GM18511 (cell line): Measurements from ENCODE around the gene THTPA.

Source experiments
- ATAC-seq: cut with Tn5 transposase; IDR thresholded peaks from one replicate; pipeline ENCODE4 v1.9.1; 2021; ENCODE audit warnings: mild to moderate bottlenecking, moderate library complexity; ENCODE audit not compliant: unreplicated experiment

Gene THTPA, protein sequence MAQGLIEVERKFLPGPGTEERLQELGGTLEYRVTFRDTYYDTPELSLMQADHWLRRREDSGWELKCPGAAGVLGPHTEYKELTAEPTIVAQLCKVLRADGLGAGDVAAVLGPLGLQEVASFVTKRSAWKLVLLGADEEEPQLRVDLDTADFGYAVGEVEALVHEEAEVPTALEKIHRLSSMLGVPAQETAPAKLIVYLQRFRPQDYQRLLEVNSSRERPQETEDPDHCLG

DNA sequence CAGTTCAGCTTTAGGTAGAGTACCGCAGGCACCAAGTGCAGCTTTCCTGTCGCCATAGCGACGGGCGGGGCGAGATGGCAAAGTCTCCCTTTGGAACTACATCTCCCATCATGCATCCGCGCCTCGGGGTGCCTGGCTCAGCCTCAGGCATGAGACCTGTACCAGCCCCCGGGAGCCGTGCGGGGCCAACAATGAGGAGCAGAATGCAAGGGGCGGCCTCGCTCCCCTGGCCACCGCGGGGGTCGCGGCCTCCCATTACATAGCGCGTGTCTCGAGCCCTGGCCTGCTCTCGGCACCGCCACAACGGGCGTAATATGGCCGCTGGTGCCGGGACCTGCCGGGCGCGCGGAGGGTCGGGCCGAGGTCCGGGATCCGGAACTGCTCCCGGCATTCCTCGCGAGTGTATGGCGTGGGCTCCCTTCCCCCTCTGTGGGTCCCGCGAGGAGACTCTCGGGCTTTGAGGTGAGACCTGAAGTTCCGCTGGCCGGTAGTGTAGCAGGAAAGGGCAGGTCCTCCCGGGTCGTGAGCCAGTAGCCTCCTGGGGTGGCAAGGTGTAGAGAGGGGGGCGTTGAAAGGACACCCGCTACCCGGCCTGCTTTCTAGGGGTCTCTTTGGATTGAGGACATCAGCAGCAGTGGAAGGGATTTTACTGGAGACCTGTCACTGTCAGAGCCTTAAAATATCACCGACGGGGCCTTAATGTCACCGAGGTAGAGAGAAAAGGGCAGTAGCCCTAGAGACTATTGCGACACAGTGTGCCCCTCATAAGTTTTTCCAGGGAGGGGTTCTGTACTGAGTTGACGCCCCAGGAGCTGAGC lies at the start of gene THTPA:
THTPA (plus strand) TSS at position 390 of the 818 bp plus-strand sequence. CDS start 487 bp downstream, outside the sequence.
- ATAC-seq = peak; percentile 85

DNA sequence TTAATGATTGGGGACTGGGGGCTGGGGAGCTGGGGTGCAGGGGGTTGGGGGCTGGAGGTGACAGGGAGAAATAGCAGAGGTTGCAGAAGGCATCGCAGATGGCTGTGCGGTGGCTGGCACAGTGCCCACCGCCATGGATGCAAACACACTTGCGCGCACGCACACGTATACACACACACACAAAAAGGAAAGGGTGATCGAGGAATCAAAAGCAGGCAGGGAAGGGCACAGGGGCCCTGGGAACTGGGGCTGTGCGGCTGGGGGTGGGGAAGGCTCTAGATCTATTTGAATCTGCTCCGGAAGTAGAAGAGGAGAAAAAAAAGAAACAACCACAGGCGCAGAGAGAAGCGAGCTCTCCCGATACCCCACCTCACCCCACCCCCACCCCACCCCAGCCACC lies 43.9 kb upstream of the THTPA start:
- ATAC-seq = no peak

DNA sequence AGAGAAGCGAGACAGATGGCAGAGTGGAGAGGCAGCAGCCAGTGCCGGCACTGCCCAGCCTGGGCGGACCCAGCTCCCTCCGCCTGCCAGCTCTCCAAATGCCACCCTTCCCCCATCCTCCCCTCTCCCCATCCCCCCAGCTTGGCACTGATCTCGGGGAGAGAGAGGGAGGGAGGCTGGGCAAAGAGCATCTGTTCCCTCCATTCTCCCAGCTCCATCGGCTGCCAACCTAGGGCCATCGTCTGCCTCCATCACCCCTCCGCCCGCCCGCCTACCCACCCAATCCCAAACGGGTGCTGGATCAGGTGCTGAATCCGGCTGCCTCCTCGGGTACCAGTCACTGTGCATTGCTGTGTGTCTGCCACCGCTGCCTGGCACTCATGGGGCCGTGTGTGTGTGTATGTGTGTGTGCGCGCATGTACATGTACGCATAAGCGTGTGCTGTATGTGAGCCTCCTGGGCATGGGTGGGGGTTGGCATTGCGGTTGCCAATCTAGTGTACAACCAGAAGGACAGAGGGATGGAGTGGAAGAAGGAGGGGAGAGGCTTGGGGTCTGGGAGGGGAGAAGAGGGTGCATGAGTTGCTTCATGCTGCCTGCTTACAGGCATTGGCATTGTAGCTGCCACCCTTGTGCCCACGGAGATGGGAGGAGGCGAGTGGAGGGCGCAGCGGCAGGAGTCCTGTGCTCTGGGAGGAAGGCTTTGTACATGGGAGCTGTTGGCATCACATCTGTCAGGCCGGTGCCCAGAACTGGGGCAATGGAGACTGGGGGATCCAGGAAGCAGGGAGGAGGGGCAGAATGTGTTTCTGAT lies 42.9 kb upstream of the THTPA start:
- no peak for ATAC-seq

DNA sequence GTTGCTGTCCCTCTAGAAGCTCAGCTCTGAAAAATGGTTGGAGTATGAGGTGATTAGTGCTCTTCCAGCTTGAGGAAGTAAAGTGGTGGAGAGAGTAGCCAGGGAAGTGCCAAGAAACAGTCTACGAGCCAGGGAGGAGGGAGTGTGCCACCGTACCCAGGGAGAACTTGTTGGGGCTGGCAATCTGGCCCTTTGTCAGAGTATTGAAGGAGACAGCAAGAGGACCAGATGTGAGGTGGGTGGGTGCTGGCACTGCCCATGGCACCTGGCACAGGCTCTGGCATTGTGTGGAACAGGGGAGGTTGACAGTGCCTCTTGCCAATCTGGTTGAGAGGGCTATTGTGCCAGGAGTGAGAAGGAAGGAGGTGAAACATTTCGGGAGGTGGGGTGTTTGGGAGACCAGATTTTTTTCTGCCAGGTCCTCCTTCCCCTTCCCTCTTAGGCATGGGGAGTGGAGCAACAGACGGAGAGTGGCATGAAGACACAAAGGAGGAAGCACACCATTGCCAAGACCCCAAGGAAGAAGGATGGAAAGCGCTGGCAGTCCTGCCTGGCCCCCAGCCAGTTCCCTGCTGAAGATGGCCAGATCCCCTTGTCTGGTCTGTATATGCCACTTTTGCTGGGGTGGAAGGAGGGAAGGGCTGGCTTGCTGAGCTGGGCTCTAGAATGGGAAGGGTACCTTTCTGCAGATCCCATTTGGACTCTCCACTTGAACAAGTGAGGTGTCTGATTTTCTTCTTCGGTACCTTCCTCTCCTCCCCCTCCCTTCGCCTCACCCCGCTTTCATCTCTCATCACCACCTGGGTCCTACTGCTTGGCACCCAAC lies 42.0 kb upstream of the THTPA start:
- no peak for ATAC-seq

DNA sequence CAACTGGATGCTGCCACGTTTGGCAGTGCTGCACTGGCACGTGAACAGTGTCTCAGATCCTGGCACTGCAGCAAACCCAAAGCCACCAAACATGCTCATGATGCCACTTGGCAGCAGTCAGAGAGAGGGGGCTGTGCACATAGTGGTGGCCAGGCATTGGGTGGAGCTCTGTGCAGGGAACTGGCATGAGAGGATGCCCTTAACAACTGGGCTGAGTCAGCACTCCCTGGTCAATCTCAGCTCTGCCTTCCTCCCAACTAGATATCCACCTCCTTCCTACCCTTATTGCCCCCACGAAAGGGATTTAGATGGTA lies 41.5 kb upstream of the THTPA start:
- ATAC-seq = no peak

DNA sequence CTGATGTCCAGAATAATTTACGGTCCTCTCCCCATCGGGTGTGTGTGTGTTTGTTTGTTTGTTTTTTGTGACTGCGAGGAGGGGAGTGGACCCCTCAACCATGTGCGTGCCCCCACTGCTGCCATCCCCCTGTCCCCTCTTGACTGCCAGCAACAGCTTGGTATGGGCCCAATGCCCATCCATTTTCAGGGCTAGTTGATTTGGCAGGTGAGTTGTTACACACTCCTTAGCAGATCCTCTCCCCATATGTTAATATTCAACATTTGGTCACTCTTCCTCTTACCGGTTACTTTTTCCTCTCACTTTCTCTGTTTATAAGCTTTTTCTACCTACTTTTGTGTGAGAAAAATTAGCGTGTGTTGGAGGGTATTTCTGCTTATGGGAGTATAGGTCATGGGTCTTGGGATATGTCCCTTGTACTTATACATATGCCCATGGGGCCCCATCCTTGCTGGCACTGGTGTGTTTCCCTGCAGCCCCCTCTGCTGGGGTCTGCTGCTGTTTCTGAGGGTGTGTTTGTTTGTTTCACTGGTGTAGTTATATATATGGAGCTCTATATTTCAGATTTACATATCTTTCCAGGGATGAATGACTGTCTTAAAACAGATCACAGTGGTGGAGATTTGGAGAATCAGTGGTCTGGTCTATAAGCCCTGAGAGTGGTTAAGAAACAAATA lies 38.3 kb upstream of the THTPA start:
- ATAC-seq = no peak

DNA sequence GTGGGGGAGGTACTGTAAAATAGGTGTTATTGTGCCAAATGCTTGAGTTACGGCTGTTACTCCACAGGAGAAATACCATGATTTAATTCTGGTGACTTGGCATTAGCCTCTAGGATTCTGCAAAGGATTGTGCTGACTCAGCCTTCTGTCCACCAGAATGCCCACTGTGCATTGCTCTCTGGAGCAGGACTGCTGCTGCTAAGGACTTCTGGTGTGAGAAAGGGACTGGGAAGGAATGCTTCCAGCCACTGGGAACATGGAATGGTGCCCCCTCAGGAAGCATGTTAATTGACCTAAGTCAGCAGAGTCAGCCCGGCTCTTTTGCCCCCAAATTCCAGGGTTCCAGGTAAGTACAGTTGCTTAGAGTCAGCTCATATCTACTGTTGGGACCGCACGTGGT lies 37.4 kb upstream of the THTPA start:
- no peak for ATAC-seq

DNA sequence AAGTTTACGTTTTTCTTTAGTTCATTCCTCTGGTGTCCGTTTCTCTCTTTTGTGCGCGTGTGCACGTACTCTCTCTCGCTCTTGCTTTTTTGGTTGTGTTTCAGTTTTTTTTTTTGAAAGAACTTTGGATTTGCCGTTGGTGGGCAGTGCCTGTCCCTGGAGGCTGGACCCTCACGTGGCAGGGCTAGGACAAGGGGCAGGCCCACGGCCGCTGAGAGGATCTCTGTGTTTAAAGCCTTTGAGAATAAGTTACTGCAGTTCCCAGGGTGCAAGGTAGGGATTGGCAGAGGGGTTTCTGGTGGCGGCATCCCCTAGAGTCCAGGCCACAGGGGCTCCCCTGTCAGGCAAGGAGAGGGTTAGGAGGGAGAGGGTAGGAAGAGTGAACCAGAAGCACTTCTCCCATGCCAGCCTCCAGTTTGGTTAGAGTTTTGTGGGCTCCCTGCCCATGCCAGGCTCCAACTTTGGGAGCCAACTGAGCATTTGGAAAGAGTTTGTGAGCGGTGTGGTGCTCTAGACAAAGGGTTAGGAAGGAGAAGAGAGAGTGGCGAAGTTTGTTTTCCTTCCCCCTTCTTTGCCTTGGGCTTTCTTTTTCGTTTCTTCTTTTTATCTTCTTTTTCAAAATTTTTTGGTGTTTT lies 35.1 kb upstream of the THTPA start:
- no peak for ATAC-seq

DNA sequence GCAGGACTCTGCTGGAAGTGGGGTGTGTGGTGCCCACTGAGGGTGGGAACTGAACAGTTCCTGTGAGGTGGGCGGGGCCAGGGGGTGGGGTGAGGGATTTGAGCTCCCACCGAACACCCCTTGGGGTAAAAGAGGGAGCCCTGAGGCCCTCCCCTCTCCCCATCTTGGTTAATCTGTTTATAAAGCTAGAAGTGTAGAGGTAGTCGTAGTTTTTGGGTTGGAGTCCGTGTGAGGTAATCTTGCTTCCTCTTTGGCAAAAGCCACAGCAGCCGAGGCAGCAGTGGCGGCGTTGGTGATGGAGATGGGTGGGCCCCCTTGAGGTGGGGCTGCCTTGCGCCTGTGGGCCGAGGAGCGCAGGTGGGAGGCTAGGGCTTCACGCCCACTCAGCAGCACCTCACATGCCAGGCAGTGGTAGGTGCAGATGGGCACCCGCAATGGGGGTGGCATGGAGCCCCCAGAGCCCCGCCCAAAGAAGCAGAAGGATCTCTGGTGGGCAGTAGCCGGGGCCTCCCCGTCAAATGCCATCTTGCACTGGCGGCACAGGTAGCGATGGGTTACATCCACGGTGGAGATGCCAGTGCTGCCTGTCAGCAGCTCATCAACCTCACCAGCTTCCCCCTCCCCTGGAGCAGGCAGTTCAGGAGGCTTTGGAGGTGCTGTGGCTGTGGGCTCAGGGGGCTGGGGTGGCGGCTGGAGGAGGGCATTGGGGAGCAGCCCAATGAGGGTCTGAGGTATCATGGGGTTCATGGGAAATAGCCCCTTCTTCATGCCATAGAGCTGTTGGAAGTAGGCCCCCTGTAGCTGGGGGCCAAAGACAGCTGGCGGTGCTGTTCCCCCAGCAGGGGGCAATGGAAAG lies 34.1 kb upstream of the THTPA start:
- no peak for ATAC-seq

DNA sequence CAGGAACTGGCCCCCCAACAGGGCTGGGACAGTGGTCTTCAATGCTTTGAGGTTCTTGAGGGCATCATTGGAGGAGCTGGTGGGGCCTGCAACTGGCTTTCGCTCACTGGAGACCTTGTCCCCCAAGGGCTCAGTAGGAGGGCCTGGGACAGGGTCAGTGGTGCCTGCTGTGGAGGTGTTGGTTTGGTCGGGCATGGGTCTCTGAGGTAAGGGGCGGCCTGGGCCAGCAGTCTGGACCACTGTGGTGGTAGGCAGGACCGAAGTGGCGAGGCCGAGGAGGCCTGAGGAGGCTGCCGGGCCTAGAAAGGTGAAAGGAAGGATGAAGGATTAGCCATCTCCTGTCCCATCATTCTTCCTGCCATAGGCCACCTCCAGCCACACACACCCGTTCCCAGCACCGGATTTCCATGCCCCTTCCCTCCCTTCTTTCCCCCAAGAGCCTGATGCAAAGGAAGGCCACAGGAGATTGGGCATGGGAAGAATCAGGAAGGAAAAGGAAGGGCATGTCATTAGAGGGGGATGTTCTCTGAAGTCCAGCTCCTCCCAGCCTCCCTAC lies 33.4 kb upstream of the THTPA start:
- ATAC-seq = no peak

DNA sequence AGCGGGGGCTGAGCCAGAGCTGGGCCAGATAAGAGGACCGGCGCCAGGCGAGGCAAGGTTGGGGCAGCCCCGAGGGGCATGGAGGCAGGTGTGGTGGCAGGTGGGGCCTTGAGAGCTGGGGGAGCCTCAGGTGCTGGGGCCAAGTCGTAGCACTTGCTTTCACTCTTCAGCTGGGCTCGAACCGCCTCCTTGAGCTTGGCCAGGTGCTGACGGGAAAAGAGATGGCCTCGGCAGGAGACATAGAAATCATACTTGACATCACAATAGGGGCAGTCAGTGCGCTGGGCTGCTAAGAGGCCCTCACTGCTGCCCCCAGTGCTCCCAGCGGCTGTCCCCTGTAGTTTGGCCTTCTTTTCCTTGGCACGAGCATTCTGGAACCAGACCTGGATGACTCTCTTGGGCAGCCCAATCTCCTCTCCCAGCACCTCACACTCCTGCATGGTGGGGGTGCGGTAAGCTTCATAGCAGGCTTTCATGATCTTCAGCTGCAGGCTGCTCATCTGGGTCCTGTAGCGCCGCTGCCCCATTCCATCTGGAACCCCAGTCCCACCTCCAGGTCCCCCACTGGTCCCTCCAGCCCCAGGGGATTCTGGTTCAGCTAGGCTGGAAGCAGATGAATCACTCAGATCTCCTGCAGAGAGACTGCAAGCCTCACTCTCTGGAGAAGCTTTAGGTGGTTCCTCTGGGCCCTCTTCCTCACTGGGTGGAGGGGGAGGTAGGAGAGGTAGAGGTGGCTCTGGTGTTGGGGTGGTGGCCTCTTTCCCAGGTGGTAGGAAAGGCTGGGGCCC lies 32.6 kb upstream of the THTPA start:
- no peak for ATAC-seq

DNA sequence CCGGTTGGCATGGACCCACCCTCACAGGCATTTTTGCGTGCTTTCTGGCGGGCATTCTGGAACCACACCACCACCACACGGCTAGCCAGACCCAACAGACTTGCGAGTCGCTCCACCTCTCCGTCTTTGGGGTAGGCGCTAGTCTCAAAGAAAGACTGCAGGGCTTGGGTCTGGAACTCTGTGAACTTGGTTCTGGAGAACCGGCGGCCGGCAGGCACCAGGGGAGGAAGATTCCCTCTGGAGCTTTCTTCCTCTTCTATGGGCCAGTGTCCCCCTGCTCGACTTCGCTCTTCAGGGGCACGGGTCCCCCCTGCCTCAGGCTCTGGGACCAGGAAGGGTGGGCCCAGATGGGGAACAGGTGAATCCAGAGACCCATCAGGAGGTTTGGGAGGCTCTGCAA lies 31.1 kb upstream of the THTPA start:
- ATAC-seq = no peak

DNA sequence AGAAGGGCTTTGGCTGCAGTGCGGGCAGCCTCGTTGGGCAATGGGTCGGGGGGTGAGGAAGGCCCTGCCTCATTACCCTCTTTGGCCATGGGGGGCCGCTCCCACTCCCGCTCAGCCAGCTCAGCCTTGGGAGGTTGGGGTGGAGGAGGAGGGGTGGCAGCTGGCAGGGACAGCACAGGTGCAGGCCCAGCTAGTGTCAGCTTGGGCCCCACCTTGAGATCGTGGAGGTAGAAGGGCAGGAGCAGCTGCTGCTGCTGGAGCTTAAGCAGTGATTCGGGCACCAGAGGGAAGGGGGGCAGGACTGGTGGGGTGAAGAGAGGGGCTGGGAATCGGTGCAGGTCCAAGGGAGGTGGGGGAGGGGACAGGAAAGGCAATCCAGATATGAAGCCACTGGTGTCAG lies 30.5 kb upstream of the THTPA start:
- no peak for ATAC-seq

DNA sequence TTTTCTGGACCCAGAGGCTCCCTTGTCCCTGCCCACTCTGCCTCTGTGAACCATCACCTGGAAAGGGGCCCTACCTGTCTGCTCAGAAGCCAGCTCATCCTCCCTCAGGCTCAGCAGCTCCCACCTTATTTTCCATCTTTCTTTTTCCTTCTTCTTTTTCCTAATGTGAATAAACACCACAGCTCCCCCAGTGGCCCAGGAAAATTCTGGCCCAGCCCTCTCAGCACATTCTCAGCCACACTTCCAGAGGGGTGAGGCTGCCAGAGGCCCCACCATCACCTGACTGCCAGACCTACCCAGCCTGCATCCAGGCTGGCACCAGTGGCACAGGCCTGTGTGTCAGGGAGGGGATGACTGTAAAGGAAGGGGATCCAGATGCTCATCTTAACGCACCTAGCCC lies 27.5 kb upstream of the THTPA start:
- no peak for ATAC-seq

DNA sequence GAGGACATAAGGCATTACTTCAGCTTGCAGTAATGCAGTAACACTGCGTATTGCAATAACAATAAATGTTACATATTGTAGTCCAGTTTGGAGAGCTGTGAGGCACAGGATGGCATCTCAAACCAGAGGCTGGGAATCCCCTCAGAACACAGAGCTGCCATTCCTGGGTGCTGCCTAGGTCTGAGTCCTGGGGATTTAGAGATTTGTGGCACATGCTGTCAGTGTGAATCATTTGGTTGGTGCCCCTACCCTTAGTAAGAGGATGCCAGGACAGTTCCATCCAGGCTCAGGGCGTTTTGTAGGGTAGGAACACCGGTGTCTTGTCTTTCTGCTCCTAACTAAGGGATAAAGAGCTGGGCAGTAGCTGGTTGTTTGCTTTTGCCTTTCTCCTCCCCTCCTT lies 27.1 kb upstream of the THTPA start:
- no peak for ATAC-seq

DNA sequence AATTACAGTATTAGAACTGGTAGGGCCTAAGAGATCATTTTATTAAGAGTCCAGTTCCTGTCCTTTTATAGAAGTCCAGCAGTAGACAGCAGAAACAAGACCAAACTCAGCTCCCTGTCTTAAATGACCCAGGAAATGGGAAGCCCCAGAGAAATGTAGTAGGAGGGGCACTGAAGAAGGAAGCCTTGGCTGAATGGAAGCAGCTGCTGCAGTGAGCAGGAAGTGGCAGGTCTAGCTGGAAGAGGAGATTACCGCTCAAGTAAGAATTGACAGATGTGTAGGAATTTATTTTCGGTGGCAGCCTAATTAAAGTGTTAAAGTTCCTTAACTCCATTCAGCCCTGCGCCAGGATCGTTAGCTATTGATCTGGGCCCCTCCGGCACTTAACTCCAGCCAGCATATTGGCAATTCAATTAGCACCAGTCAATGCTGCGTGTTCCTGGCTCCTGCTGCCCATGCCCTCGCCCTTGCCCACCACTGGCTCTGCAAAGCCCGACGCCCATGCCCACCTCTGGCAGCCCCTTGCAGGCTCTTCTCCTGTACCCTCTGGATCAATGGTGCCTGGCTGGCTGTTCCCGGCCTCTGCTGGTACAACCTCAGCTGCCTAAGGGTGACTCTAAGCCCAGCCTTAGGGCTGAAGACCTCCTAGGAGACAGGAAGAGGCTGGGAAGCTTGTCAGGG lies 25.6 kb upstream of the THTPA start:
- ATAC-seq = no peak

DNA sequence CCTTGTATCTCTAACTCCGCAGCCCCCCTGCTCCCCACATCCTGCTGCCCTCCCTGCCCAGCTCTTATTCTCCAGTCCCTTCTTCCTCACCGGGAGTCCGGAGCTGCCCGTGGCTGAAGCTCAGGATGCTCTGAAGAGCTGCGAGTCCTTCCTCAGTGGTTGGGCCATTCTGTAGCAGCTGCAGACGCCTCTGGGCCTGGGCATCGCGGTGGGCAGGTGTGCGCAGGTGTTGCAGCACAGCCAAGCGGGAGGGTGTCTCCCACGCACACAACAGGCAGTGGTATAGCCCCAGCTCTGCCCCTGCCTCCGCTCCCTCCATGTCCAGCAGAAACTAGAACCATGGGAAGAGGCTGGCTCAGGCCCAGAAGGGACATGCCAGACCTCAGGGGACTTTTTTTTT lies 24.7 kb upstream of the THTPA start:
- ATAC-seq = no peak
